Activated naive CD4-positive, alpha-beta T cell treated with anti-CD3 and anti-CD28 coated beads, Interleukin-2, amount 50 U/mL, for 24 hours (primary cell): ENCODE measurements around the gene G0S2.

Experiments used
- H3K27ac Mint-ChIP-seq: one replicate; pipeline ENCODE4 v1.8.0; 2021; ENCODE audit warnings: mild to moderate bottlenecking, mixed read lengths
- H3K27me3 Mint-ChIP-seq: one replicate; pipeline ENCODE4 v1.8.0; 2021; ENCODE audit warnings: mixed read lengths
- H3K36me3 Mint-ChIP-seq: one replicate; pipeline ENCODE4 v1.8.0; 2021; ENCODE audit warnings: mixed read lengths
- H3K4me1 Mint-ChIP-seq: one replicate; pipeline ENCODE4 v1.8.0; 2021; ENCODE audit warnings: mixed read lengths
- H3K4me3 Mint-ChIP-seq: one replicate; pipeline ENCODE4 v1.8.0; 2021; ENCODE audit warnings: mild to moderate bottlenecking, mixed read lengths
- H3K9me3 Mint-ChIP-seq: one replicate; pipeline ENCODE4 v1.8.0; 2021; ENCODE audit warnings: mixed read lengths

Gene G0S2

GRCh38 chr1:209659909-209660308 is 15.3 kb upstream of the G0S2 start:
- H3K4me3 Mint-ChIP-seq: no peak overlapping the region
- no peaks in the 10 kb centered on the region for H3K27me3 Mint-ChIP-seq
- H3K4me1 Mint-ChIP-seq: peaks cover 6% of the 10 kb centered on the region
- no peaks in the 10 kb centered on the region for H3K9me3 Mint-ChIP-seq
- H3K36me3 Mint-ChIP-seq: peaks cover 2% of the 10 kb centered on the region
- H3K27ac Mint-ChIP-seq: no peak overlapping the region

DNA sequence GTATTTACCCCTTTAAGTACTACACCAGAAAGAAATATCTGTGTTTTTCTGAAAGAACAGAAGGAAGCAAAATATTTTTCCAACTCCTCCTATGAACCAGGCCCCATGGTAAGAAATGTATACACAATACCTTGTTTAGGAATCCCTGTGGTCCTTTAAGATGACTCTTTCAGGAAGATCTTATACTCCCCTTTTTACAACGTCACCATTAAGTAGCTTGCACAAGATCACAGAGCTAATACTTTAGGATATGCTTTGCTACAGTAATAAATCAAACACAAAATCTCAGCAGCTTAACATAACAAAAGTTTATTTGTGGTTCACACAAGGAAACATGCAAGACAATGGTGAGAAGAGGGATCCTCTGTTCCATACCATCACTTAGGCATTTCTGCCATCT is 14.1 kb upstream of the G0S2 start:
- peaks cover 2% of the 10 kb centered on the region for H3K36me3 Mint-ChIP-seq
- H3K27me3 Mint-ChIP-seq: no peaks in the 10 kb centered on the region
- H3K4me3 Mint-ChIP-seq: no peak overlapping the region
- peaks cover 6% of the 10 kb centered on the region for H3K4me1 Mint-ChIP-seq
- no peak overlapping the region for H3K27ac Mint-ChIP-seq
- H3K9me3 Mint-ChIP-seq: no peaks in the 10 kb centered on the region

DNA sequence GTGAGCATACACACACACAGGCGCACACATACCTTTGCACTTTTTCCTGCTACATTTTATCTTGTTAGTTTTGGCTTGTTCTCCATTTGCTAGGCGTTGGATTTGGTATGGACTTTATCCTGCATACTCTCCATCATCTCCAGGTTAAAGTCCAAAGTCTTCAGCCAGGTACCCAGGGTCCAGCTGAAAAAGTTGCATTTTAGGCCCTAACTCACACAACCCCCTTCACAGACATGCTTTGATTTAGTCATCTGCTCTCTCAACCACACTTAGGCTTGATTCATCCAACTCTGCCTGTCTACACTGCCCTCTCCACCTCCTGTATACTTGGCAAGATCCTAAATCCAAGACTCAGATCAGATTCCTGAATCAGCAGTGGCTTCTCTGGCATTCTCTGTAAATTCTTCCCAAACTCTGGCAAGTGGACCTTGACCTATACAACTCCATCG is 12.3 kb upstream of the G0S2 start:
- peaks cover 2% of the 10 kb centered on the region for H3K36me3 Mint-ChIP-seq
- no peak overlapping the region for H3K27ac Mint-ChIP-seq
- peaks cover 6% of the 10 kb centered on the region for H3K4me1 Mint-ChIP-seq
- no peaks in the 10 kb centered on the region for H3K27me3 Mint-ChIP-seq
- no peaks in the 10 kb centered on the region for H3K9me3 Mint-ChIP-seq
- no peak overlapping the region for H3K4me3 Mint-ChIP-seq

GRCh38 chr1:209667103-209667502 is 8.1 kb upstream of the G0S2 start:
- Mint-ChIP-seq H3K9me3 (no peaks in the 10 kb centered on the region), H3K27me3 (peaks cover 4% of the 10 kb centered on the region), H3K4me3 (no peak overlapping the region), H3K36me3 (peaks cover 2% of the 10 kb centered on the region), H3K27ac (no peak overlapping the region), H3K4me1 (no peaks in the 10 kb centered on the region)

DNA sequence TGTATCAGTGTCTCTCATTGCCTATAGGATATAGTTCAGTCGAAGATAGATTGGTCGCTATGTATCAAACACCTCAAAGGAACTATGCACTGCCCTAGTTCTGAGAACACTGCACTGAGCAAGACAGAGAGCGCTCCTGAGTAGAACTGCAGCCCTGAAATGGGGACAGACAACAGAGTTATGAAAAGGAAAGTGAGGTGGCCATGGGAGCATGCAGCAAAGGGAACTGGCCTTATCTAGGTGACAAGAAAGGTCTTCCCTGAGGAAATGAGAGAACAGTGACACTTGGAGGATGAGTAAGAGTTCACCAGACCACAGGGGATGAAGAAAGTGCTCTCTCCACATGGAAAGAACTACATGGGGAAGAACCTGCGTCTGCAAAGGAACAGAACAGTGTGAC is 7.5 kb upstream of the G0S2 start:
- no peaks in the 10 kb centered on the region for H3K4me1 Mint-ChIP-seq
- no peaks in the 10 kb centered on the region for H3K9me3 Mint-ChIP-seq
- no peak overlapping the region for H3K27ac Mint-ChIP-seq
- peaks cover 2% of the 10 kb centered on the region for H3K36me3 Mint-ChIP-seq
- H3K27me3 Mint-ChIP-seq: peaks cover 4% of the 10 kb centered on the region
- no peak overlapping the region for H3K4me3 Mint-ChIP-seq

DNA sequence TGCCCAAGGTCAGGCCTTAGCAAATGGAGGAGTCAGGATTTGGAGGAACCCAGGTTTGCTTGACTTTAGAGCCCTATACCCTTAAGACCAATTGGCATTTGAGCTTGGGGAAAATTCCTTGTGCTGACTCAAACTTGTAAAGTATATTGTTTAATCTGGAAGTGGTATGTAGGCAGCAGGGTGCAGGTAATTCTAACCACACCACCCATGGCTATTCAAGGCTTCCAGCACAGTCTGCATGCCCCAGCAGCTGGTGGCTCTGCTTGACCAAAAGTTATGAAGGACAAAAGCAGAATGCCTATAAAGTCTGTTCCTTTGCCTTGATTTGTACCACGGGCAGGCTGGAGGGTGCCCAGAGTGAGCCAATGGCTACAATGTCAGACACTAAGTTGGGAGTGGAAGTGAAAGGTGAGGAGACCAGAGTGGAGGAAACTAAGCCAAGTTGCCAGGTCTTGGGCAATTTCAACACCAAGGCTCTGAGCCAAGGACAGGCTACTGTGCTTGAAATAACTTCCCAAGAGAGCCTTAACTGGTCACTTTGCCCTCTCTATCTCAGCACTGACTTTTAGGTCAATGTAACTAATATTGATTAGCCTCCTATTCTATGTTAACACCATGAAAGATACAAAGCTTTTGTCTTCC is 4.7 kb upstream of the G0S2 start:
- no peak overlapping the region for H3K27ac Mint-ChIP-seq
- H3K27me3 Mint-ChIP-seq: peaks cover 10% of the 10 kb centered on the region
- H3K9me3 Mint-ChIP-seq: no peaks in the 10 kb centered on the region
- peaks cover 27% of the 10 kb centered on the region for H3K4me1 Mint-ChIP-seq
- H3K36me3 Mint-ChIP-seq: no peaks in the 10 kb centered on the region
- no peak overlapping the region for H3K4me3 Mint-ChIP-seq

DNA sequence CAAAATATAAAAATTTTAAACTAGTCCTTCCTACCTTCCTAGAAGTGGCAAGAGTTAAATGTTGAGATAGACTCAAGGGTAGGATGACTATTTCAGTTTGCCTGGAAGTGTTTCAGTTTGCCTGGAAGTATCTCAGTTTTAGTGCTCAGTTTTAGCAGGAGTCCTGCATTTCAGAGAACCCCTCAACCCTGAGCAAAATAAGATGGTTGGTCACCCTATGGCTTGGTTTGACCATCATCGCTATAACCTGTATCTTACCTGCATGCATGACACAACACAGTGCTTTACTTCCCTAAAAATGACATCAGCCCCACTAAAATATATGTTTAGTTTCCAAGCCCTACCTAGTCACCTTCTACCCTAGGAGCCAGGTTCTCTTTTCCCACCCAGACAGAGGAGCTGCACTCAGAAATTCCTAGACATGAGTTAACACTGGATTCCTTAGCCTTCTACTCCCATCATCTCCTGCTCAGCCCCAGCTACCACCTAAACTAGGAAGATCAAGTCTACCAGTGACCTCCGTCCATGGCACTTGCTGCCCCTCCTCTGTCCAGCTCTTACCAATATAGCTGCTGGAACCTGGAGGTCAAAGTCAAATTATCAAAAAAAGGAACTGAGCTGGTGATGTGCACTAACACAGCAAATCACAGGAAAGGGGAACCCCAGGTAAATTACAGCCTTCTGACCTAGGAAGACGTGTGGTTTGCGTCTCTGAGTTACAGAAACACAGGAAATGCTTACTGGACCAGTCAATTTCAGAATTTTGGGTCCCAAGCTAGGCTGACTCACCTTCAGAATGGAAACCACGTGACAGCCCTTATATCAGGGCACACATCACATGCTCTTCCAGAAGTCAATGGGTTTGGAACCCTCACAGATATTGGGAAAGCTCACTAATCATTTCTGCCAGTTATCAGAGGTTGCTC is 2.2 kb upstream of the G0S2 start:
- peak overlapping the region; percentile 4 for H3K27ac Mint-ChIP-seq
- H3K27me3 Mint-ChIP-seq: peaks cover 29% of the 10 kb centered on the region
- no peaks in the 10 kb centered on the region for H3K36me3 Mint-ChIP-seq
- H3K4me3 Mint-ChIP-seq: no peak overlapping the region
- no peaks in the 10 kb centered on the region for H3K9me3 Mint-ChIP-seq
- H3K4me1 Mint-ChIP-seq: peaks cover 38% of the 10 kb centered on the region

DNA sequence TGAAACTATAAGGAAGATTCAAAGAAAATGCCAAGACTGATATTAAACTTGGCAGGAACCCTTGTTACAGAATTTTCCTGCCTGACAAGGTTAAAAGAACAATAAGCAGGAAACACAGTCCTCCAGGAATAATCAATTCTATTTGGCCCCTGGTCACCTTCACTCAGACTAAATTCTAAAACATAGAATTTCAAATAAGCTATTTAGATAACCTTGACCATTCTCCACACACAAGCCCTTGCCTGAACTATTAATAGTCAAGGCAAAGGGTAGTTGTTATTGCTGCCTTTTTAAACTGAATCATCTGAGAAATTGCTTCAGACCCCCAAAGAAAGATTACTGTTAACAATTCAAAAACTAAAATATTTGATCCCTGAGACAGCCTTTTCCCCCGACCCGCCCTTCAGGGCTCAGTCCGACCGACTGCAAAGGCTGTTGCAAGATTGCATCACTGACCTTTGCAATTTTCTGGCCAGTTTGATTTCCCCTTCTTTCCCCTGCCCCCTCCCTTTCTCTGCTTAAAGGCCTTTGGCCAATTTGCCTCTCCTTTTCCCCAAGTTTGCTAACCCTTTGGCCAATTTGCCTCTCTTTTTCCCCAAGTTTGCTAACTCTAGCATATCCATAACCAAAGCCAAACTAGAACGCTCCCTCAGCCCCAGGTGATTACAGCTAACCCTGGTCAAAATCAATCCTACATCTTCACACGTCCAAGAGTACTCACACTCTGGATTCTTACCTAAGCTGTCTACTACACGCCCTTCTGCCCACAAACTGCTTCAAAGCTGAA is 1.4 kb upstream of the G0S2 start:
- H3K9me3 Mint-ChIP-seq: no peaks in the 10 kb centered on the region
- H3K27ac Mint-ChIP-seq: no peak overlapping the region
- peaks cover 32% of the 10 kb centered on the region for H3K27me3 Mint-ChIP-seq
- H3K36me3 Mint-ChIP-seq: peaks cover 2% of the 10 kb centered on the region
- peak overlapping the region; percentile 80 for H3K4me3 Mint-ChIP-seq
- H3K4me1 Mint-ChIP-seq: peaks cover 38% of the 10 kb centered on the region

GRCh38 chr1:209675565-209676154 is 448 bp downstream of the G0S2 start:
- peaks cover 38% of the 10 kb centered on the region for H3K4me1 Mint-ChIP-seq
- no peak overlapping the region for H3K27ac Mint-ChIP-seq

GRCh38 chr1:209678981-209679539 is 3.8 kb downstream of the G0S2 start:
- no peak overlapping the region for H3K4me3 Mint-ChIP-seq
- H3K9me3 Mint-ChIP-seq: no peaks in the 10 kb centered on the region
- no peak overlapping the region for H3K27ac Mint-ChIP-seq
- H3K27me3 Mint-ChIP-seq: peaks cover 35% of the 10 kb centered on the region
- H3K4me1 Mint-ChIP-seq: peaks cover 24% of the 10 kb centered on the region
- peaks cover 2% of the 10 kb centered on the region for H3K36me3 Mint-ChIP-seq

More at GRCh38 chr1:209675565-209676154, 448 bp downstream of the G0S2 start:
- Mint-ChIP-seq H3K27me3 (peaks cover 31% of the 10 kb centered on the region), H3K36me3 (peaks cover 2% of the 10 kb centered on the region), H3K9me3 (no peaks in the 10 kb centered on the region), H3K4me3 (peak overlapping the region; percentile 80)

- peaks cover 5% of the 10 kb centered on the region for H3K27me3 Mint-ChIP-seq
- no peaks in the 10 kb centered on the region for H3K36me3 Mint-ChIP-seq
- no peak overlapping the region for H3K27ac Mint-ChIP-seq
- no peaks in the 10 kb centered on the region for H3K9me3 Mint-ChIP-seq
- H3K4me1 Mint-ChIP-seq: peaks cover 47% of the 10 kb centered on the region
- H3K4me3 Mint-ChIP-seq: peak overlapping the region; percentile 37
These were observed 10.6 kb downstream of the G0S2 start for GRCh38 chr1:209685821-209686220.

DNA sequence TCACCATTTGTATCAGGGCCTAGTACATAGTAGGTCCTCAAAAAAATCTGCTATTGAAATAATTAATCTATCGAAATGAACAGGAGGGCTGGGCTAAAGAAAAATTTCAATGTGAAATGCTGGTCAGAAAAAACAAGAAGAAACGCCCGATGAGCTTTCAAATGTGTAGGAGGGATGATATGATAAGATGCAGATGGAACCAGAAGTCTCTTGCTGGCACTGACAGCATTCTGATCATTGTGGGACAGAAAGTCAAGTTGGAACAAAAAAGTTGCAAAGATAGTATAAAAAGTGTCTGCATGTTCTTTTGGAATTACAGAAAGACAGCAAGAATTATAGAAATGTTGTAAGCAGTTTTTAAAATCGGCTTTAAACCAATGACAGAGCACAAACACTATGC is 11.1 kb downstream of the G0S2 start:
- Mint-ChIP-seq H3K36me3 (no peaks in the 10 kb centered on the region), H3K4me3 (peak overlapping the region; percentile 37), H3K27me3 (peaks cover 2% of the 10 kb centered on the region), H3K4me1 (peaks cover 47% of the 10 kb centered on the region), H3K9me3 (no peaks in the 10 kb centered on the region), H3K27ac (no peak overlapping the region)

- Mint-ChIP-seq H3K9me3 (no peaks in the 10 kb centered on the region), H3K36me3 (no peaks in the 10 kb centered on the region), H3K27ac (no peak overlapping the region), H3K27me3 (no peaks in the 10 kb centered on the region), H3K4me1 (peaks cover 61% of the 10 kb centered on the region), H3K4me3 (no peak overlapping the region)
These were observed 13.6 kb downstream of the G0S2 start for GRCh38 chr1:209688746-209689234.

DNA sequence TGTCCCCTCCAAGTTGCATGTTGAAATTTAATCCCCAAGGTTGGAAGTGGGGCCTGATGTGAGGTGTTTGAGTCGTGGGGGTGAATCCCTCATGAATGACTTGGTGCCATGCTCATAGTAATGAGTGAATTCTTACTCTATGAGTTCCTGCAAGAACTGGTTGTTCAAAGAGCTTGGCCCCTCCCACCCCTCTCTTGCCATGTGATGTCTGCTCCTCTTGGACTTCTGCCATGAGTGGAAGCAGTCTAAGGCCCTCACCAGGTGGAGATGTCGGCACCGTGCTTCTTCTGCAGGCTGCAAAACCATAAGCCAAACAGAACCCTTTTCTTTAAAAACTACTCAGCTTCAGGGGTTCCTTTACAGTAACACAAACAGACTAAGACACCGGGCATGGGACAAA is 14.3 kb downstream of the G0S2 start:
- Mint-ChIP-seq H3K4me3 (no peak overlapping the region), H3K9me3 (no peaks in the 10 kb centered on the region), H3K27me3 (no peaks in the 10 kb centered on the region), H3K36me3 (no peaks in the 10 kb centered on the region), H3K4me1 (peaks cover 68% of the 10 kb centered on the region), H3K27ac (no peak overlapping the region)

- Mint-ChIP-seq H3K27me3 (no peaks in the 10 kb centered on the region), H3K36me3 (no peaks in the 10 kb centered on the region), H3K4me3 (no peak overlapping the region), H3K4me1 (peaks cover 62% of the 10 kb centered on the region), H3K27ac (no peak overlapping the region), H3K9me3 (no peaks in the 10 kb centered on the region)
These were observed 16.0 kb downstream of the G0S2 start for GRCh38 chr1:209691237-209691636.
